ENCODE data around the gene MELTF. TPM values are rescaled to one million over a fixed set of nuclear protein-coding genes. Genes with fewer than 3 reads are reported as not detected.

Gene MELTF
- total and polyA plus RNA-seq, 11 donors: 4.9 to 72.6 (median 10.3) TPM

DNA sequence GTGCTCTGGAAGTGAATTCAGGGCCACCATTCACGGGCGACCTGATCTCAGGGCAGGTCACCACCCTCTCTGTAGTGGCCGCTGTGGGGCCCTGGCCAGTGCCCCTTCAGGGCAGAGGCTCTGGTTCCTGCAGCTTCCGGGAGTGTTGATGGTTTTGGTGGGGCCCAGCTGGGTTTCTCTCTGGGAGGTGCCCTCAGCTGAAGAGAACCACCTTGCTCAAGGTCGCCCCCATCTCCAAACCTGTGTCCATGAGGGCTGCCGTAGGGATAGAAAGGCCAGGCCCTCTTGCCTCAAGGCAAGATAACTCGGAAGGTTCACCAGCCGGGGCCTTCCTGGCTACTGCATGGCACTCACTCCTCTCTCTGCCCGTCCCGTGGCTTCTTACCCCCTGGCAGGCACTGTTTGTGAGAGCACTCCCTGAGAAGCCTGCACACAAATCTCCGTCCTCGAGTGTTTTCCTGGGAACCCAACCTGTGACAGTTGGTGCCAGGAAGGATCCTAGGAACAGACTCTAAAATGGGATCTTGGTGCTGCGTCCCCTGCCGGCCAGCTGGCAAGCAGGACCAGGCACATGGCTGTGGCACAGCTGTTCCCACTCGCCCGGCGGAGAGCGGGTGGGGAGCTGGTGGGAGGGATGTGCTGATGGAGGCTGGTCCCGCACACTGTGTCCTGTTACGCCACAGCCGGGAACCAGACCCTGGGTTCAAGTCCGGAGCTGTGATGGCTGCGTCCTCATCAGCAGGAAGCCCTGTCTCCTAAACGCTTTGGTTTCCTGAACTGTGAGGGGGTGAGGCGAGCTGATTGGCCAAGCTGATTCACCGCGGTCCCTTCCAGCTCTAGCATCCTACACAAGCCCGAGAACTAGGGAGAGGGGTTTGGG, 37.8 kb downstream of the MELTF start:
- Histone ChIP-seq H3K4me3 (no peak overlapping the region), H3K4me1 (peaks cover 0 to 10% (median 6%) of the 10 kb centered on the region in 12 donors), H3K9me3 (no peaks in the 10 kb centered on the region), H3K27me3 (no peaks in the 10 kb centered on the region), H3K36me3 (no peaks in the 10 kb centered on the region), H3K27ac (no peak overlapping the region)
- ATAC-seq (no peak), DNase-seq (peak in 3 of 5 donors; percentile 11 to 64 (median 13))
- WGBS, 4 donors: 78 to 92% (median 82%) methylated on average over 21 to 28 of the region's 28 CpGs
- TF ChIP-seq, protein P1, sequence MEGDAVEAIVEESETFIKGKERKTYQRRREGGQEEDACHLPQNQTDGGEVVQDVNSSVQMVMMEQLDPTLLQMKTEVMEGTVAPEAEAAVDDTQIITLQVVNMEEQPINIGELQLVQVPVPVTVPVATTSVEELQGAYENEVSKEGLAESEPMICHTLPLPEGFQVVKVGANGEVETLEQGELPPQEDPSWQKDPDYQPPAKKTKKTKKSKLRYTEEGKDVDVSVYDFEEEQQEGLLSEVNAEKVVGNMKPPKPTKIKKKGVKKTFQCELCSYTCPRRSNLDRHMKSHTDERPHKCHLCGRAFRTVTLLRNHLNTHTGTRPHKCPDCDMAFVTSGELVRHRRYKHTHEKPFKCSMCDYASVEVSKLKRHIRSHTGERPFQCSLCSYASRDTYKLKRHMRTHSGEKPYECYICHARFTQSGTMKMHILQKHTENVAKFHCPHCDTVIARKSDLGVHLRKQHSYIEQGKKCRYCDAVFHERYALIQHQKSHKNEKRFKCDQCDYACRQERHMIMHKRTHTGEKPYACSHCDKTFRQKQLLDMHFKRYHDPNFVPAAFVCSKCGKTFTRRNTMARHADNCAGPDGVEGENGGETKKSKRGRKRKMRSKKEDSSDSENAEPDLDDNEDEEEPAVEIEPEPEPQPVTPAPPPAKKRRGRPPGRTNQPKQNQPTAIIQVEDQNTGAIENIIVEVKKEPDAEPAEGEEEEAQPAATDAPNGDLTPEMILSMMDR (IDR thresholded peaks at IDR 0.05): no peak
- no peak for TF ChIP-seq POLR2A (IDR thresholded peaks at IDR 0.05)
- intact Hi-C loops (cut with DNase I): loop anchor here in 1 of 10 donors (10.0 kb wide), 1 partner anchor 513 kb away; no protein-coding TSS in a partner anchor

DNA sequence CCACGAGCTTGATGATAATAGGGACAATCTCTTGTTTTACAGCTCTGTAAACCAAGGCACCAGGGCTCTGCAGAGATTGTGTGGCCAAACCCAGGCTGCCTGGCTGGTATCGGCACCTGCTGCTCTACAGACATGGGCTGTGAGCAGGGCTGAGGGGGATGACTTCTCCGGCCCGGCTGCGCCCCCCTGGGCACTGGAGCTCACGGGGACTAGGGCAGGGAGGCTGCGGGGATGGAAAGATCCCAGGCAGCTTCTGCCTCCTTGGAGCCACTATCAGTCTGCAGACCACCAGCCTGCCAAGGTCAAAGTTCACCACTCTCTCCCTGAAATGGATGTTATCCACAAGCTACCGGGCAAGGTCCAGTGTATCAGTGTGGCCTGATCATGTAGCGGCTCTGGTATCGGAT, 39.0 kb downstream of the MELTF start:
- no peak overlapping the region for H3K27ac ChIP-seq
- H3K27me3 ChIP-seq: no peaks in the 10 kb centered on the region
- H3K4me1 ChIP-seq: peaks cover 0 to 10% (median 6%) of the 10 kb centered on the region in 12 donors
- no peaks in the 10 kb centered on the region for H3K36me3 ChIP-seq
- no peaks in the 10 kb centered on the region for H3K9me3 ChIP-seq
- TF ChIP-seq, protein P1 (IDR thresholded peaks at IDR 0.05): no peak
- TF ChIP-seq POLR2A (IDR thresholded peaks at IDR 0.05): no peak
- ATAC-seq (no peak), DNase-seq (peak in 3 of 5 donors; percentile 6 to 48 (median 11))
- 86 to 92% (median 89%) methylated on average over 9 to 10 of the region's 10 CpGs for WGBS, 4 donors
- intact Hi-C loops (cut with DNase I): loop anchor here in 1 of 10 donors (10.0 kb wide), 1 partner anchor 514 kb away; no protein-coding TSS in a partner anchor
- H3K4me3 ChIP-seq: no peak overlapping the region

DNA sequence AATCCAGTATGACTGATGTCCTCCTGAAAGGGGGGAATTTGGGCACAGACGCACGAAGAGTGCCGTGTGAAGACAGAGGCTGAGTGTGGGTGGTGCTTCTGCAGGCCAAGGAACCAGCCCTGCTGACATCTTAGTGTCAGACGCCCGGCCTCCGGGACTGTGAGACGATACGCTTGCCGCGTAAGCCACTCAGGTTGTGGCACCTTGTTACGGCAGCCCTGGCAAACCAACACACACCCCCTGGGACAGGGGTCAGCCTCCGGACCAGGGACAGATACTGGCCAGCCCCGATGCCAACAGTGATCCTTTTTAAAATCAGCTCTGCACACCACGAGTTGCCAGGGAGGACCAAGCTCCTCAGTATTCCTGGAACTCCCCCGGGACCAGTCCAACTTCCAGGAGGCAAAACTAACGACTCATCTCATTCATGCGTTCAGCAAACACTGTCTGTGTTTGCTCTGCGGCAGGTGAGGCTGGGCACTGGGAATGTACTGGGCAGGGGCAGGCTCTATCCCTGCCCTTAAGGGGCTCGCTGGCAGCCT, 39.8 kb downstream of the MELTF start:
- DNase-seq (peak in 3 of 5 donors; percentile 13 to 46 (median 30)), ATAC-seq (peak in 1 of 4 donors; percentile 17)
- intact Hi-C loops (cut with DNase I): loop anchor here in 2 of 10 donors (10.0 kb wide), 1 partner anchor 515 kb away; no protein-coding TSS in a partner anchor
- no peaks in the 10 kb centered on the region for H3K9me3 ChIP-seq
- H3K36me3 ChIP-seq: no peaks in the 10 kb centered on the region
- peaks cover 0 to 10% (median 6%) of the 10 kb centered on the region in 12 donors for H3K4me1 ChIP-seq
- H3K27ac ChIP-seq: no peak overlapping the region
- H3K4me3 ChIP-seq: no peak overlapping the region
- no peak for TF ChIP-seq POLR2A (IDR thresholded peaks at IDR 0.05)
- TF ChIP-seq, protein P1 (IDR thresholded peaks at IDR 0.05): no peak
- 77 to 85% (median 79%) methylated on average over 18 to 19 of the region's 19 CpGs for WGBS, 4 donors
- peaks cover 0 to 5% (median 0%) of the 10 kb centered on the region in 9 donors for H3K27me3 ChIP-seq

Measured in heart left ventricle (tissue), 16 donors.